NCI-H128 (cell line): Measurements from ENCODE around the gene USP49.
A peak's percentile ranks its signal among the peaks of the same experiment; 100 is the strongest.
"Not testable (repeated sequence)": the region's sequence is repeated elsewhere in the genome, so short reads cannot be mapped to it uniquely, and the experiment has no call there.

Experiments used
- DNase-seq: peaks from one replicate; lab custom pipeline; 2025; ENCODE audit not compliant: unreplicated experiment; lab: John Stamatoyannopoulos, UW

Gene USP49

GRCh38 chr6:41814629-41815028, 80.5 kb downstream of the USP49 start:
- no peak for DNase-seq

GRCh38 chr6:41813956-41814355, 81.2 kb downstream of the USP49 start:
- DNase-seq = no peak

GRCh38 chr6:41813469-41813868, 81.7 kb downstream of the USP49 start:
- DNase-seq = no peak

GRCh38 chr6:41811946-41812345, 83.2 kb downstream of the USP49 start:
- not testable (repeated sequence) for DNase-seq

DNA sequence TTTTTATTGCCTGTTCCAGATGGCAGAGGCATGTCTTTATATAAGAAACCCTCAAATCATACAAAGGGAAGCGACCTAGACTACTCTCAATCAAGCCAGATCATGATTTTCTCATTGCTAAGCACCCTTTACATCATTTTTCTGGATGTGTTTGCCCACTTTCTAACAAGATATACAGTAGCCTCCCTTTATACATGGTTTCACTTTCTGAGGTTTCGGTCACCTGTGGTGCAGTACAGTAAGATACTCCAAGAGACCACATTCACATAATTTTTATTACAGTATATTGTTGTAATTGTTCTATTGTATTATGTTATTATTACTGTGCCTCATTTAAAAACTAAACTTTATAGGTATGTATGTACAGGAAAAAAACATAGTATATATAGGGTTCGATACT, 84.1 kb downstream of the USP49 start:
- DNase-seq = no peak

DNA sequence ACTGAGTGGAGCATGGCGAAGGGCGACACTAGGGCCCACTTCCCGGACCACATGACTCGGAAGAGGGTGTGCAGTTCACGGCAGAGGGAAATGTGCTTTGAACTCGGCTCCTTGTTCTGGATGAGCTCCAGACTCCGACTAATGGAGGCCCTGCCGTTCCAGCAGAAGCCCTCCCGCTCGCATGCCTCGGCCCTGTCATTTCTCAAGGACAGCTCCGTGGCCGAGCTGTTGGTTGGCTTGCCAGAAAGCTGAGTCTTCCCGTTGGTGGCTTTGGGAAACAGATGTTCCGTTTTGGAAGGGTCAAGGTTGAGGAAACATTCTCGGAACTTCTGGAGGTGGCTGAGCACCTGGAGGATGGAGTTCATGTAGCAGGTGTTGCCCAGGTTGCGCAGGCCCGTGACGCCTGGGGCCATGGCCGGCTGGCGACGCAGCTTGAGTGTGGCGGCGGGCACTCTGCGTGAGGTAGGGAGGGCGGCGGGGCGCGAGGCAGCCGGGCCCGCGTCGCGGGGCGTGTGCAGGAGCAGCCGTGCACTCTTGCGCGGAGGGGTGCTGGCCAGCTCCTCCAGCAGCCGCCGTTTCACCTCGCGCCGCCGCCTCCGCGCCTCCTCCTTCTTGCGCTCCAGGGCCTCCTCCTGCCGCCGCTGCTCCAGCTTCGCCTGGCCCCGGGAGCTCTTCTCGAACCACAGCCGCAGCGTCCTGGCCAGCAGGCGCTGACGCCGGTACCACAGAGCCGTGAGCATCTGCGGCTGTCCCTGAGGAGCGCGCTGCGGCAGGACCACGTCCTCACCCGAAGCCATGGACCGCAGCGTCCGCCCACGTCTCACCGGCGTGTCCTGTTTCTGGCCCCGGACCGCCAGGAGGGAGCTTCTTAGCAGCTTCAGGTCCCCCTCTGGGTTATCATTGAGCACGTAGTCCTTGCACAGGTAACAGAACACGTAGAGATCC, 89.1 kb downstream of the USP49 start:
- no peak for DNase-seq

GRCh38 chr6:41801380-41801779, 93.8 kb downstream of the USP49 start:
- DNase-seq = no peak

- DNase-seq = no peak
Measured at GRCh38 chr6:41799559-41799911, 95.6 kb downstream of the USP49 start.

GRCh38 chr6:41798901-41799558, 96.1 kb downstream of the USP49 start:
- DNase-seq = no peak

- DNase-seq = no peak
Measured at GRCh38 chr6:41796474-41796873, 98.7 kb downstream of the USP49 start.

DNA sequence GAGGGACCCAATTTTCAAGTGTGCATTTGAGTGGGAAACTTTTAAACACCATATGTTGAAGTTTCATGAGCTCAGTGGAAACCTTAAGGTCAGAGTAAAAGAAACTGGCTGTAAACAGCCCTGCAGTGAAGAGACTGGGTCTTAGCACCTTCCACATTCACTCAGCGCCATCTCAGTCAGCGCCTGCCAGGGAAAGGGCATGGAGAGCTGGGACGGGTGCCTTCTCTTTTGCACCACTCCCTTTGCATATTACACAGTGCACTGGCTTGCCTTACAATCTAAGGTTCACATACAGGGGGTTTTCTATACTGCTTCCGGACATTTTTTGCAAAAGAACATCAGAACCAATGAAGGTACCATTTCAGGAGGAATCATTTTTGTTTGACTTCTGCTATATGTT, 103.2 kb downstream of the USP49 start:
- DNase-seq = no peak

- no peak for DNase-seq
Measured at GRCh38 chr6:41791305-41791704, 103.9 kb downstream of the USP49 start.

DNA sequence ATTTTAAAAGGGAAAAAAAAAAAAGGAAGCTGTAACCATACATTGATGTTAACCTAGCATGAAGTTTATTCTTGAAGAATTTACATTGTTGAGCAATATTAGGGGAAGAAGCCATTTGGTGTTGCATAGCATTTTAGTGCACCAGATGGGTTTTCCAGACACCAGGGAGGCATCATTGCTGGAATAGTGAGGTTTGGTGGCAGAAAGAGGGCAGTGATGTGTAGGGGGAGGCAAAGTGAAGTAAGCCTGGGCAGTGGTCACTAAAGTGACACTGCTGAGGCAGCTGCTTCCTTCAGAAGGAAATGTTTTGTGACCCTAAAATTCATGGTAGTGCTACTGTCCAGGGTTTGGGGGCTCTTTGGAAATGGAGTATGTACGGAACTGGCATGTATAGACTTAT, 105.1 kb downstream of the USP49 start:
- DNase-seq = no peak

GRCh38 chr6:41789390-41789724, 105.8 kb downstream of the USP49 start:
- DNase-seq = no peak

DNA sequence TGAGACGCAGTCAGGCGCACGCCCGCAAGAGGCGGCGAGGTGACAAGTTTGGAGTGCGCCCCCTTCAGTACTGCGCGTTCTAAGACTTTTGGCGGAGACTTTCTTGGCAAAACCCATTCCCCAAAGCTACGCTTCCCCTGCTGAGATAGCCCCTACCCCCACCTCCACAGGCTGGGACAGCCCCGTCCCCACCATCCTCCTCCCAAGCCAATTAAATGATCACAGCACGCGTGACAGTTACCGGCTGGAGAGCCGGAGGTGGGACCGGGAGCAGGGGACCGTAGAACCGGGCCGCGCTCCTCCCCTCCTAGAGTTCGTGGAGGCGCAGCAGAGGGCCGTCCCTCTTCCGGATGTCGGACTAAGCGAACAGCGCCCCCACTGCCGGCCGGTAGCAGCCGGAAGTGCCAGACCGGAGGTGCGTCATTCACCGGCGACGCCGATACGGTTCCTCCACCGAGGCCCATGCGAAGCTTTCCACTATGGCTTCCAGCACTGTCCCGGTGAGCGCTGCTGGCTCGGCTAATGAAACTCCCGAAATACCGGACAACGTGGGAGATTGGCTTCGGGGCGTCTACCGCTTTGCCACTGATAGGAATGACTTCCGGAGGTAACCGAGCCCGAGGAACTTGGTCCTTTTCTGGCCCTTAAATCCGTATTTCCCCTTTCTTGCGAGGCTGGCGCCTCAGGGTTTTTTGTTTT, 107.8 kb downstream of the USP49 start, which contains the start of gene TOMM6:
Gene TOMM6 (plus strand): TSS at position 476 of the 699 bp plus-strand sequence. CDS start 4 bp downstream, at position 480.
- DNase-seq = peak; percentile 84

DNA sequence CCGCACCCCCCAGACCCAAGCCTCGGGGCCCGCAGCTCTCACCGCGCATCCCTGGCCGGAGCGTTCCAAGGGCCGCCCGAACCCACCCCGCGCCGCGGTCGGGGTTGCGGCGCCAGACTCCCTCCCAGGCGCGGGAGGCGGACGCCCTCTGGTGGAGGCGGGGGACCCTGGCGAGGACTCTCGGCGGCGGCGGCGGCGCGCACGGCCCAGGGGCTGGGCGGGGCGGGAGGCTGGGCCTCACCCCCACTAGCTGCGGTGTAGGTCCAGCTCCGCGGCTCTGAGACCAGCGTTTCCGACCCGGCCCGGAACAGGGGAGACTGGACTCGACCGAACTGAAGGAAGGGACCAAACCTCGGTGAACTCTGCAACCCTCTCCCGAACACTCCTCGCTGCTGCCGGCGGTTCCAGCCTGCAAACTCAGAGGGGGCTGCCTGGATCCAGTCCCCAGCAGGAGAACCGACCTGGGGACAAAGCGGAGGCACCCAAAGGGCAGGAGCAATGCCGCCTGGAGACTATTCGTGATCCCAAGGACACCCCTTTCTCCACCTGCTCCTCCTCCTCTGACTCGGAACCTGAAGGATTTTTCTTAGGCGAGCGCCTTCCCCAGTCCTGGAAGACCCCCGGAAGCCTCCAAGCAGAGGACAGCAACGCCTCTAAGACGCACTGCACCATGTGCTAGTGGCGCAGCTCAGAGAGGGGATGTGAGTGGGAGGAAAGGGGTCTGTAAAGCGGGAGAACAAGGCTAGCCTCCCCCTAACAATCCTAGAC, 108.5 kb downstream of the USP49 start:
- DNase-seq = peak; percentile 56

- DNase-seq = no peak
Measured at GRCh38 chr6:41785689-41786450, 109.3 kb downstream of the USP49 start.

DNA sequence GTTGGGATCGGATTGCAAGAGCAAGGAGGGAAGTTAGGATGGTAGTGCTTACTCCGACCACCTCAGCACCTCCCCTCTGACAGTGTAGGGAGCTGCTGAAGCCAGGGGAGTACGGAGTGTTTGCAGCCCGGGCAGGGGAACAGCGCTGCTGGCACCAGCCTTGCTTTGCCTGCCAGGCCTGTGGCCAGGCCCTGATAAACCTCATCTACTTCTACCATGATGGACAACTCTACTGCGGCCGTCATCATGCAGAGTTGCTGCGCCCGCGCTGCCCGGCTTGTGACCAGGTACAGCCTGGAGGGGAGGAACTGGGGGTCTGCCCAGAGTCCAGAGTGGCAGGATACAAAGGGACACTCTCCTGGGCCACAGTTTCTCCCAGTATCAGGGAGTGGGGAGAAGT, 109.9 kb downstream of the USP49 start:
- DNase-seq = no peak

GRCh38 chr6:41784581-41785171, 110.5 kb downstream of the USP49 start:
- DNase-seq = no peak
